ENCODE data around the gene NACC2.
"Not testable (repeated sequence)": the region's sequence is repeated elsewhere in the genome, so short reads cannot be mapped to it uniquely, and the experiment has no call there.

Gene NACC2

GRCh38 chr9:136079211-136079915, 15.7 kb downstream of the NACC2 start:
- no peak for DNase-seq

- no peak for DNase-seq
Observed at GRCh38 chr9:136078498-136079011, 16.5 kb downstream of the NACC2 start.

GRCh38 chr9:136078024-136078423, 17.1 kb downstream of the NACC2 start:
- no peak for DNase-seq

GRCh38 chr9:136077491-136077890, 17.6 kb downstream of the NACC2 start:
- DNase-seq = no peak

- DNase-seq = no peak
Observed at GRCh38 chr9:136075881-136076678, 19.0 kb downstream of the NACC2 start.

GRCh38 chr9:136075134-136075841, 19.8 kb downstream of the NACC2 start:
- DNase-seq = no peak

GRCh38 chr9:136074706-136075105, 20.4 kb downstream of the NACC2 start:
- no peak for DNase-seq

GRCh38 chr9:136062657-136063439, 32.2 kb downstream of the NACC2 start:
- no peak for DNase-seq

GRCh38 chr9:136061916-136062315, 33.2 kb downstream of the NACC2 start:
- not testable (repeated sequence) for DNase-seq

- DNase-seq = no peak
Observed at GRCh38 chr9:136061405-136061804, 33.7 kb downstream of the NACC2 start.

GRCh38 chr9:136060671-136061371, 34.3 kb downstream of the NACC2 start:
- no peak for DNase-seq

GRCh38 chr9:136059851-136060670, 35.0 kb downstream of the NACC2 start:
- DNase-seq = no peak

GRCh38 chr9:136059321-136059791, 35.7 kb downstream of the NACC2 start:
- DNase-seq = no peak

- no peak for DNase-seq
Observed at GRCh38 chr9:136058801-136059302, 36.2 kb downstream of the NACC2 start.

- no peak for DNase-seq
Observed at GRCh38 chr9:136058084-136058483, 37.0 kb downstream of the NACC2 start.

GRCh38 chr9:136057236-136058081, 37.6 kb downstream of the NACC2 start:
- no peak for DNase-seq

GRCh38 chr9:136056546-136057235, 38.4 kb downstream of the NACC2 start:
- no peak for DNase-seq

- no peak for DNase-seq
Observed at GRCh38 chr9:136055715-136056545, 39.2 kb downstream of the NACC2 start.

Data from NCI-H187 (cell line).